Embryonic facial prominence (tissue), 1 donor: Measurements from ENCODE around the gene LGALS14.
"Not testable (repeated sequence)": the region's sequence is repeated elsewhere in the genome, so short reads cannot be mapped to it uniquely, and the experiment has no call there.

Experiments
- DNase-seq: peaks from one replicate; pipeline ENCODE4 v3.0.0-alpha.2; 2016; ENCODE audit errors: extremely low spot score

The LGALS14 gene, protein sequence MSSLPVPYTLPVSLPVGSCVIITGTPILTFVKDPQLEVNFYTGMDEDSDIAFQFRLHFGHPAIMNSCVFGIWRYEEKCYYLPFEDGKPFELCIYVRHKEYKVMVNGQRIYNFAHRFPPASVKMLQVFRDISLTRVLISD

DNA sequence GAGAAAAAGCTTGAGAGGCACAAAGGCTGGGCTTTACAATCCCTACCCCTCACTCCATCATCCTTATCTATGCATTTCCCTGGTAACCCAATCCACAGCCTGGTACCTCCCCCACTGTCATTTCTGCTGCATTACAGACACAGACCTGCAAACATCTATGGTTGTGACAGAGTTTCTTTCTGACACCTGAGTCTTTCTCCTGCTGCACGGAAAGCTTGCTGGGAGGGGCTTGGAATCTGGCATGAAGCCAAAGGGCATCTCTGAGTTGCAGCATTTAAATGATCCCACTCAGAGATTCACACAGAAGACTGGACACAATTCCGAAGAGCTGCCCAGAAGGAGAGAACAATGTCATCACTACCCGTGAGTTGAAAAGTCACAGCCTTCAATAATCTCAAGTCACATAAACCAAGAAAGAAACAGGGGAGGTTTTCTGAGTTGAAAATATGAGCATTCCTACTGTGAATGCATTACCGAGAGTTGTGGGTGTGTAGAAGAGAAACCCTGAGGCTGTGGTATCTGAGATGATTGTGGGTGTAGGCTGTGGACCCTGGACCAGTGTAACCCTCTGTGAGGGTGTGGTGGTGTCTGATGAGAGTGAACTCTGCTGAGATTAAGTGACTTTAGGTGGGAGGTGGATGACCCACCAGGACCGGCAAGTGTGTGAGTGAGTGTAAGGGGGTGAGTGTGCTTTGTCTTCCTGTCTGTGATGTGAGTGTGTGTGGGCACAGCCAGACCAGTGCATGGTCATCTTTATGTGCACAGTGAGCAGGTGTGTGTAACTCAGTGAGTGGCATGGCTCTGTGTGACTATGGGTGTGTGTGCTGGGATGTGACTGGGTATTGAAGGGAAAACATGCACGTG is at the start of gene LGALS14:
Gene LGALS14 (plus strand): TSS at position 301 of the 864 bp plus-strand sequence. CDS start 48 bp downstream, at position 349.
- DNase-seq = no peak

DNA sequence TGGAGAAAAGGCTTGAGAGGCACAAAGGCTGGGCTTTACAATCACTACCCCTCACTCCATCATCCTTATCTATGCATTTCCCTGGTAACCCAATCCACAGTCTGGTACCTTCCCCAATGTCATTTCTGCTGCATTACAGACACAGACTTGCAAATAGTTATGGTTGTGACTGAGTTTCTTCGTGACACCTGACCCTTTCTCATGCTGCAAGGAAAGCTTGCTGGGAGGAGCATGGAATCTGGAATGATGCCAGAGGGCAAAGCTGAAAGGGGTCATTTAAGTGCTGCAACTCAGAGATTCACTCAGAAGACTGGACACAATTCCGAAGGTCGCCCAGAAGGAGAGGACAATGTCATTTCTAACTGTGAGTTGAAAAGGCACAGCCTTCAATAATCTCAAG is 48.7 kb upstream of the LGALS14 start, which contains the start of gene LGALS16:
Gene LGALS16 (plus strand): TSS at position 301 of the 400 bp plus-strand sequence. CDS start 49 bp downstream, at position 350.
- DNase-seq = no peak

- no peak for DNase-seq
Measured at GRCh38 chr19:39659791-39660190, 44.5 kb upstream of the LGALS14 start.

DNA sequence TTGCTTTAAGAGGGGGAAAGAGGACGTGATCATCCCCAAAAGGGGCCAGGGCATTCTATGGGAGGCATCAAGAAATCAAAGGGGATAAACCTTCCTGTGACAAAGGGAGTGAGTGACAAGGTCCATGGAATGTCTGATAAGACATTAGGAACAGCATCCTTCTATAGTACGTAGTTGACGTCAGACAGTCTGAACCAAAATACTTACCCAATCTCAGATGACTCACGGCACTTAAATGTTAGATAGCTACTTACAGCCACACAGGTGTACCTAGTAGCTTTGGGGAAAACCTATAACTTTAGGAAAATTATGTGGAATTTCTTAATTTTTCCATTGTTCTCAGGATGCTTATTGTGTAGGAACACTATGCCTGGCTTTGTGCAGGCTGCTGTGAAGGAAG is 43.6 kb upstream of the LGALS14 start:
- no peak for DNase-seq

DNA sequence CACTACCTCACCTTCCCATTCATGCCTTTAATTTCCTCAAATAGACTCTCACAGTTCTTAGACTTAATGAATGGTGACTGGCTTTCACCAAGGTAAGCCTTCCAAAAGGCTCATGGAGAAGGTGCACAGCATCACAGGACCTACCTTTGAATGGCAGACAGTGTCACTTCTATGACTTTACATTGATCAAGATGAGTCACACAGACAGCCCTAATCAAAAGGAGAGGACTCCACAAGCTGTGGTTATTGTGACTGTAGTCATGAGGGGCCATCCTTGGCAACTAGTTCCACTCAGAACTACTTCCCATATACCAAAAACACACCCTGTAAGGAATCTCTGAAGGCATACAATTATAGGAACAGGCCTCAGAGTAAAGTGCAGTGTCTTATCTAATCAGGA is 42.7 kb upstream of the LGALS14 start:
- DNase-seq = no peak

GRCh38 chr19:39669860-39670259 is 34.4 kb upstream of the LGALS14 start:
- DNase-seq = not testable (repeated sequence)

DNA sequence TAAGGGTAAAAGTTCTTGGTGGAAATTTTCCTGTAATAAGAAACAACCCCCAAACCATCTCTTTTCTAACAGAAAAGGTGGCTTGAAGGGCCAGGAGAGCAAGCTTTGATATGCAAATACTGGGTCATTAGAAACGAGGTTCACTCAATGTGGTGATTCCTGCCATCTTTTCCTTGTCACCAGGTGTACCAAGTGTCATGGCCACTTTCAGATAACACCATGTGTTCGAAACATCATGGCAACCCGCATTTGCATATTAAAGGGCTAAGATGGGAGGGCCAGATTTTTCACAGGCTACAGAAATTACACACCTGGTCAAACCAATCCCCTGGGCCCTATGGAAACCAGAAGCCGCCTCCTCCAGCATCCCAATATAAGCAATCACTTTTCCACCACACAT is 33.3 kb upstream of the LGALS14 start:
- no peak for DNase-seq

DNA sequence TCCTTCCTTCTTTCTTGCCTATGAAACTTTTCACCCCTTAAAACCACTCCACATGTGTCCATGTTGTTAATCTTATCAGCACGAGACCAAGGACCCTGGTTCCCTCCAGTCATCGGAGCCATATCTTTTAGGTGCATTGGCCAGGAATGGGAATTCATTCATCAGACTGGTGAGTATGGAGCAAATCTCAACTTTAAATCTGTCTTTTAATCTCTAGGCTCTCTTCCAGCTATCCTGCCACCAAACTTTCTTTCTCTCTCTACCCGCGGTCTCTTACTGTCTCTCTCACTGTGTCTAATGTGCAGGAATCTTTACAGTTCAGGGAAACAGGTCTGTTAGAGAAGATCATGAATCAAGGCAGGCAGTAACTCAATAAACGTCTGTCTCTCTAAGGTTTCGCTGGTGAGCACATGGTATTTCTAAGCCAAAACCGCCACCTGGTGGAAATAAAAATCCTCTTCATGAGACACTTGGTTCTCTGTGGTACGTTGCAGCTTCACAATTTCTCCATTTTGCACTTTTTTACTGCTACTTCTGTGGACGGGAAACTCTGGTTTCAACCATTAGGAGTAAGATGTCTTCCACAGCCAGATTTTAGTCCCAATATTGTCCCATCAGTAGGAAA is 32.4 kb upstream of the LGALS14 start:
- DNase-seq = no peak

DNA sequence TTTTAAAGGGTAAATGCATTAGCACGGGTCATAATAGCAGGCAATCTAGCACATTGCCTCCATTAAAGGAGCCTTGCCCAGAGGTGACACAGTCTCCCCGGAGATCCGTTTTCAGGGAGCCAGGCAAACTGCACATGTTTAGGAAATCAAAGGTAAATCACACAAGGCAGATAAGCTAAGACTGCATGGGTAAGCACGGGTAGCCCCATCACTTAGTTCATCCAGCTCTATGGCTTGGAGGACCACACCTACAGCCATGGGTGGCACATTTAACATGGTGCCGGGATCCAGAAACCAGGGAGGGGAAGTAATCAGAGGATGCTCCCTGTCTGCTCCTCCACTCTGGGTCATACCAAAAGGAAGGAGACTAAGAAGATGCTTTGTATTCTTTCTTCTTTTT is 31.8 kb upstream of the LGALS14 start:
- DNase-seq = no peak

DNA sequence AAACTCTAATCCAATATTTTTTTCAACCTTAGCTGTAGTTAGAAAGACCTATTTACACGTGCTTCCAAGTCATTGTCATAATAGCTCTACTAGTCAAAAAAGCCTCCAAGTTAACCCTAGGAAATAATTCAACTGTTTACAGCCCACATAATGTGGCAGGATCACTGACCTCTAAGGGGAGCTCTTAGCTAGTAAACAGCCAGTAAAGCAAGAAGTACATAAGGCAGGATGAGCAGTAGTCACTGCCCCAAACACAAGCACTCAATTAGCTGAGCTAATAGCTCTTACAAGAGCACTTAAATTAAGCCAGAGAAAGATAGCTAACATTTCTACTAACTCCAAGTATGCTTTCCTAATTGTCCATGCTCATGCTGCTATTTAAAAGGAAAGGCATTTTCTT is 30.4 kb upstream of the LGALS14 start:
- not testable (repeated sequence) for DNase-seq

- DNase-seq = no peak
Measured at GRCh38 chr19:39676004-39676403, 28.3 kb upstream of the LGALS14 start.

DNA sequence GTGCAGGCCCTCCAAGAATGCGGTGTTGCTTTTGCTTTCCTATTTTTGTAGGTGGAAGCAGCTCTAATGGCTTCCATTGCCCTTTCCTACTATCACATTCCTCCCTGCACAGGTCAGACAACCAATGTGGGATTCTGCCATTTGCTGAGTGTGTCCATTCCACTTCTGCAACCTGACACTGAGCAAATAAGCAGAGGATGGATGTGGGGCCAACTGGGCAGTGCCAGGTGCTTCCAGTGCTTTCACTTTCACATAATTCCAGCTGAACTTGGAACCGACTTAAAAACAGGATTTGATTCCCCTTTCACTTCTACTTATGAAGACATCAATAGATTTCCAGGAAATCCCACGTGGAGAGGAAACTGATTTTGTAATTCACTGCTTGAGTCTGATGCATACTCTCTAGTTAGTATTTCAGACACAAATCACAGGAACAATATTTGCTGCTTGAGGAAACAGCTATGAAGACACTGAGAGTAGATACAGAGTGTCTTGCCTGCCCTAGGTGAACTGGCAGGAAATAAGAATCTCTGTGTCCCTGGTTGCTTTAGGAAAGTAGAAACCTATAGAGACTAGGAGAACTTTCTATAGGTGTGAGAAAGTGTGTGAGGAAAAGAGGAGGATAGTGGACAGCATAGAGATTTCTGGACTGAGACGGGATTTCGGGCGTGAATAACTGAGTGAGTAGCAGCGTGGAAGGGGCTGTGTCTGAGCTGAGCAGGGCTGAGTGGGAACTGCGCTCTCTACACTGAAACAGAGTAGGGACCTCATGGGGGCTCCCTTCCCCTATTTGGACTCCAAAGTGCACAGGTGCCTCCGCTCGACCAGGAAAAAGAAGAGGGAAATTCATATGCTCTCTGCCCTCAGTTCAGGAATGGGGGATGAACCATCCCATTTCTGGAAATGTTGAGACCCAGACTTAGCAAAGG is 26.1 kb upstream of the LGALS14 start:
- no peak for DNase-seq

GRCh38 chr19:39679056-39679790 is 25.1 kb upstream of the LGALS14 start:
- no peak for DNase-seq

- DNase-seq = no peak
Measured at GRCh38 chr19:39679791-39680168, 24.5 kb upstream of the LGALS14 start.

DNA sequence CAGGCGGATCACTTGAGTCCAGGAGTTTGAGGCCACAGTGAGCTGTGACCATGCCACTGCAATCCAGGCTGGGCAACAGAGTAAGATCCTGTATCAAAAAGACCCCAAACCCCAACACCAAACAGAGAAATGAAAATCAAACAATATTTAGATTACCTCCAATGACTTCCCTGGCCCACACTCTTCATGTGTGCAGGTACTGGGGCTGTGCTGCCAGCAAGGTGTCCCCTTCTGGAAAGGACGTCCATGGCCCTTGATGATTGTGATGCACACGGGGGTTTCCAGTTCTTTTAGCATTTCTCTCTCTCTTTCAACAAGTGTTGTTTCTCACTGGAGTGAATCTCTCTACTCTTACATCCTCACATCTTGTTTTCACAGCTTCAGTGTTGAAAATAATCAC is 23.7 kb upstream of the LGALS14 start:
- DNase-seq = no peak

DNA sequence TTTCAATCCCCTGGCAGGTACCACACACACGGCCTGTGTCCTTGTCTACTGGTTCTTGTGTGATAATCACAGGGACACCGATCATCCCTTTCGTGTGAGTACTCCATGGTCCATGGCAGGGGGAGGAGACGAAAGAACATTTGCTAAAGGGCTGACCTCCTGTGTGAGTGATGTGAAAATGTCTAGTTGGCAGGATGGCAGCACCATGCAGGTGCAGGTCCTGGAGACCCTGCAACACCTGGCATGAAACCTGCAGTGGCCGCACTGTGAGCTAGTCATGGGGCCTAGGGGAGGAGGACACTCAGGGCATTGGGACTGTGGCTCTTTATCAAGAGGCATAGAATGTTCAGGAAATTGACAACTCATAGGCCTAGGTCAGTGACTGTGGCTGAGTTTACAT is 22.9 kb upstream of the LGALS14 start:
- DNase-seq = no peak

DNA sequence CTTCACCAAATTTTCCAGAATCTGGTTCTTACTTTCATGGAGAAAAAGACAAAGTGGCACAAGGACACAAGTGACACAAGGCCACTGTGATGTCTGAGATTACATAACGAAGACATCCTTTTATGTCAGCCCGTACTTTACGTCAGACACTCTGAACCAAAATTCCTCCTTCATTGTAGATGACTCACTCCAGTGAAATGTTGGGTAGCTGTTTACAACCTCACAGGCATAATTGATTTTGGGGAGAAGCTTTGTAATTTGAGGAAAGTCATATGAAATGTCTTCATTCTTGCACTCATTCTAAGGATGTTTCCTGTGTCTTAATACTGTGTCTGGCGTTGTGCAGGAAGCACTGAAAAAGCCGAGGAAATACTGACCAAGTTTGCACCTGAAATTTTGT is 20.0 kb upstream of the LGALS14 start:
- no peak for DNase-seq

DNA sequence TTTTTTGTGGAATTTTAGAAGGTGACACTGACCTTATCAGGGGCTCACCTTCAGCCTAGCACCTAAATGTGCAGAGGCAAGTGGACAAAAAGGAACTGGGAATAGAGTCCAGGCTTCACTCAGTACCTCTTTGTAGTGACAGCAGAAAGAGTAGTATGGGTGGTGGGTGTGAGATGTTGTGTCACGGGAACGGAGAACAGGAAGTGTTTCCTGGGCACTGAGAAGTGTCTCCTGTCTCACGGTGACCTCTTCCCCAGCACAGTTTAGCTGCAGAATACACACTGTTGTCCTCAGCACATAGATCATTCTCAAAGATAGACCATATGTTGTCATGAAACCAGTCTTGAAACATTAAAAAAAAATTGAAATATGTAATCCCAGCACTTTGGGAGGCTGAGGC is 17.5 kb upstream of the LGALS14 start:
- no peak for DNase-seq

DNA sequence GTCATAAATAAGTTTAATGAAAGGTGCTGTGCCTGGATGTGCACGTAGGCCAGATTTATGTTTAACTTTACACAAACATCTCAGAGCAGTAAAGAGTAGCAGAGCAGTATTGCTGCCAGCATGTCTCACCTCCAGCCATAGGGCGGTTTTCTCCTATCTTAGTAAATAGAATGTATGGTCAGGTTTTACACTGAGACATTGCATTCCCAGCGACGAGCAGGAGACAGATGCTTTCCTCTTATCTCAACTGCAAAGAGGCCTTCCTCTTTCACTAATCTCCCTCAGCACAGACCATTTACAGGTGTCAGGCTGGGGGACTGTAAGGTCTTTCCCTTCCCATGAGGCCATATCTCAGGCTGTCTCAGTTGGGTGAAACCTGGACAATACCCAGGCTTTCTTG is 15.6 kb upstream of the LGALS14 start:
- DNase-seq = not testable (repeated sequence)

DNA sequence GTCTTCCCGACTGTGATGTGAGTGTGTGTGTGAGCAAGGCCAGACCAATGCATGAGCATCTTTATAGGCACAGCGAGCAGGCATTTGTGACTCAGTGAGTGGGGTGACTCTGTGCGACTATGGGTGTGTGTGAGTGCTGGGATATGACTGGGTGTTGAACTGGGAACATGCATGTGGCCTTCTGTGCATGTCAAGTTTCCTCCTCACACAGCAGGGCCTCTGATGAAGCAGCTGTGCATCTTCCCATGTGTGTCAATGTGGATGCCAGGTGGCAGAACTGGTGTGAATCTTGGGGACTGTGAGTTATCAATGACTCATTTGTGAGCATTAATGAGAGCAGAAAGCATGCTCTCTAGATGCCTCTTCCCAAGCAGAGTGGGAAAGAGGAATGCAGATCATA is 12.1 kb upstream of the LGALS14 start:
- no peak for DNase-seq

GRCh38 chr19:39692822-39693221 is 11.5 kb upstream of the LGALS14 start:
- no peak for DNase-seq
